HepG2 (cell line): ENCODE data around the gene ITIH3. TPM values are rescaled to one million over a fixed set of nuclear protein-coding genes. Genes with fewer than 3 reads are reported as not detected.

Experiments
- CBX1 ChIP-seq: IDR thresholded peaks from one replicate; pipeline ENCODE4 v1.6.1; 2016; ENCODE audit warnings: antibody characterized with exemption, low read depth
- CCAR2 ChIP-seq: fragments of 200-400 bp; formaldehyde crosslinking; optimal IDR thresholded peaks from 2 replicates; pipeline ENCODE3; 2018; ENCODE audit warnings: low read depth, mild to moderate bottlenecking, low read length, moderate library complexity
- DPF2 ChIP-seq: sonication (generic); formaldehyde crosslinking; IDR thresholded peaks from 2 replicates; pipeline ENCODE4 v1.4.0; 2020; ENCODE audit warnings: mild to moderate bottlenecking, low read depth, missing genetic modification reagents, borderline replicate concordance
- GATAD2A ChIP-seq: IDR thresholded peaks from 2 replicates; pipeline ENCODE4 v1.6.1; 2016
- GPN1 ChIP-seq: sonication (generic); formaldehyde crosslinking; IDR thresholded peaks from 2 replicates; pipeline ENCODE4 v1.5.1; 2020; ENCODE audit warnings: missing genetic modification reagents, borderline replicate concordance
- HDAC1 ChIP-seq: sonication (generic); formaldehyde crosslinking; IDR thresholded peaks from 2 replicates; pipeline ENCODE4 v1.5.1; 2020; ENCODE audit warnings: mild to moderate bottlenecking, missing genetic modification reagents
- HDAC2 ChIP-seq: sonication (generic); formaldehyde crosslinking; IDR thresholded peaks from 2 replicates; pipeline ENCODE4 v1.4.0; 2020; ENCODE audit warnings: missing genetic modification reagents
- HOXA7 ChIP-seq: sonication (generic); formaldehyde crosslinking; IDR thresholded peaks from 2 replicates; pipeline ENCODE4 v1.8.1; 2022; ENCODE audit warnings: mild to moderate bottlenecking, missing genetic modification reagents, moderate library complexity
- KDM5B ChIP-seq: sonication (generic); formaldehyde crosslinking; IDR thresholded peaks from 2 replicates; pipeline ENCODE4 v1.4.0; 2020; ENCODE audit warnings: missing genetic modification reagents, mild to moderate bottlenecking, borderline replicate concordance
- KMT2B ChIP-seq: IDR thresholded peaks from 2 replicates; pipeline ENCODE4 v1.6.1; 2016; ENCODE audit warnings: missing genetic modification reagents, missing compliant biosample characterization
- NFATC3 ChIP-seq: sonication (generic); formaldehyde crosslinking; IDR thresholded peaks from 2 replicates; pipeline ENCODE4 v1.5.1; 2020; ENCODE audit warnings: mild to moderate bottlenecking, missing genetic modification reagents
- PHF8 ChIP-seq: sonication (generic); formaldehyde crosslinking; IDR thresholded peaks from 2 replicates; pipeline ENCODE4 v1.5.0; 2020; ENCODE audit warnings: missing genetic modification reagents
- RXRB ChIP-seq: IDR thresholded peaks from 2 replicates; pipeline ENCODE4 v1.6.1; 2016; ENCODE audit warnings: borderline replicate concordance, missing genetic modification reagents, missing compliant biosample characterization
- SAFB2 ChIP-seq: sonication (generic); formaldehyde crosslinking; IDR thresholded peaks from 2 replicates; pipeline ENCODE4 v1.5.1; 2020; ENCODE audit warnings: missing genetic modification reagents, low read depth, mild to moderate bottlenecking, borderline replicate concordance
- STAG1 ChIP-seq: sonication (generic); formaldehyde crosslinking; IDR thresholded peaks from 2 replicates; pipeline ENCODE4 v1.4.0; 2020; ENCODE audit warnings: missing genetic modification reagents
- THAP11 ChIP-seq: IDR thresholded peaks from 2 replicates; pipeline ENCODE4 v1.6.1; 2016; ENCODE audit warnings: missing biosample characterization, missing genetic modification reagents
- ZBTB20 ChIP-seq: sonication (generic); formaldehyde crosslinking; IDR thresholded peaks from 2 replicates; pipeline ENCODE4 v1.8.1; 2023; ENCODE audit warnings: missing genetic modification reagents, low read depth, mild to moderate bottlenecking, borderline replicate concordance
- ZFP41 ChIP-seq: sonication (generic); formaldehyde crosslinking; IDR thresholded peaks from 2 replicates; pipeline ENCODE4 v1.4.0; 2020; ENCODE audit warnings: mild to moderate bottlenecking, missing genetic modification reagents, borderline replicate concordance
- ZNF136 ChIP-seq: sonication (generic); formaldehyde crosslinking; IDR thresholded peaks from 2 replicates; pipeline ENCODE4 v1.8.1; 2022; ENCODE audit warnings: low read depth, mild to moderate bottlenecking, moderate library complexity, missing genetic modification reagents
- ZNF17 ChIP-seq: sonication (generic); formaldehyde crosslinking; IDR thresholded peaks from 2 replicates; pipeline ENCODE4 v1.5.0; 2020; ENCODE audit warnings: mild to moderate bottlenecking, missing genetic modification reagents
- ZNF274 ChIP-seq: sonication (generic); formaldehyde crosslinking; IDR thresholded peaks from 2 replicates; pipeline ENCODE4 v1.5.1; 2020; ENCODE audit warnings: mild to moderate bottlenecking, missing genetic modification reagents
- ZNF292 ChIP-seq: sonication (generic); formaldehyde crosslinking; IDR thresholded peaks from 2 replicates; pipeline ENCODE4 v1.8.1; 2022; ENCODE audit warnings: mild to moderate bottlenecking, low read depth, missing genetic modification reagents, borderline replicate concordance
- ZNF460 ChIP-seq: sonication (generic); formaldehyde crosslinking; IDR thresholded peaks from 2 replicates; pipeline ENCODE4 v1.5.1; 2020; ENCODE audit warnings: missing genetic modification reagents, mild to moderate bottlenecking, borderline replicate concordance
- ZNF557 ChIP-seq: sonication (generic); formaldehyde crosslinking; IDR thresholded peaks from 2 replicates; pipeline ENCODE4 v1.4.0; 2020; ENCODE audit warnings: missing genetic modification reagents
- ZNF776 ChIP-seq: sonication (generic); formaldehyde crosslinking; IDR thresholded peaks from 2 replicates; pipeline ENCODE4 v1.4.0; 2020; ENCODE audit warnings: mild to moderate bottlenecking, missing genetic modification reagents
- ZNF83 ChIP-seq: sonication (generic); formaldehyde crosslinking; IDR thresholded peaks from 2 replicates; pipeline ENCODE4 v1.4.0; 2020; ENCODE audit warnings: missing genetic modification reagents, mild to moderate bottlenecking, borderline replicate concordance
- ZNF883 ChIP-seq: sonication (generic); formaldehyde crosslinking; IDR thresholded peaks from 2 replicates; pipeline ENCODE4 v1.5.1; 2020; ENCODE audit warnings: mild to moderate bottlenecking, missing genetic modification reagents; ENCODE audit errors: not compliant biosample characterization
- polyA plus RNA-seq, 8 experiments: library from polyadenylated mRNA; depleted of rRNA in 3 of 8; stranded (reverse) in 7 of 8; unstranded in 1 of 8; fragments of >200 nt; fragmentation: Illumina TruSeq in 4 of 8; extraction: Trizol in 4 of 8; gene quantifications; 2 replicates each; pipeline versions ENCODE4 v1.2.1 to v1.2.3, GENCODE V29; 2011 to 2016; ENCODE audit warnings: low read depth in 4 of 8, missing spikeins in 1 of 8, mixed read lengths in 1 of 8; ENCODE audit not compliant: insufficient read depth in 1 of 8
- total RNA-seq, 5 experiments: library from RNA; depleted of rRNA; stranded (reverse); fragments of >200 nt; fragmentation: Illumina TruSeq; extraction: Trizol; gene quantifications; 2 replicates each; pipeline ENCODE4 v1.2.3, GENCODE V29; 2016; ENCODE audit warnings: low read depth in 1 of 5
- TF ChIP-seq, protein P1 (sequence below): sonication (generic); formaldehyde crosslinking; IDR thresholded peaks from 2 replicates; pipeline ENCODE4 v1.4.0; 2020; ENCODE audit warnings: missing genetic modification reagents
- TF ChIP-seq, protein P2 (sequence below): sonication (generic); formaldehyde crosslinking; IDR thresholded peaks from 2 replicates; pipeline ENCODE4 v1.8.1; 2023; ENCODE audit warnings: mild to moderate bottlenecking, missing genetic modification reagents, borderline replicate concordance
- TF ChIP-seq, protein P3 (sequence below): sonication (generic); formaldehyde crosslinking; IDR thresholded peaks from 2 replicates; pipeline ENCODE4 v1.5.0; 2020; ENCODE audit warnings: missing genetic modification reagents

The ITIH3 gene
- total and polyA plus RNA-seq, 2 of the 13 experiments (the other 11 are each of a cell fraction or from before 2014, with no cell fraction given), result 105 to 632 TPM

DNA sequence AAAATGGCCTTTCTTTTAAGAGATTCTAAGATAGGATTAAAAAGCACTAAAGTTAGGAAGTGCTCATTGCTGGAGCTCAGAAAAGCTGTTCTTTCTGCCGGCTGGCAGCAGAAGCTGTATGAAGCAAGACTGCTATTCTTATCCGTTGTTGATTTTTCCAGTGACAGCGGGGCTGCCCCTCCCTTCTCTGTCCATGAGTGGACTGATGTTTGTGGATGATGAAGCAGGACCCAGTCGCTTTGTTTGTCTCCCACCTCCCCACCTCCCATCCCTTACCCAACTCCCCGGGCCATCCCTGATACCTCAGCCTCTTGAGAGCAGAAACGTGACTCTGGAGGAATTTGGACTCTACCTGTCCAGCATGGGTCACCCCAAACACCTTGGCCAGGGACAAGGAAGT, 50.6 kb downstream of the ITIH3 start (continued):
- TF ChIP-seq, protein P1, sequence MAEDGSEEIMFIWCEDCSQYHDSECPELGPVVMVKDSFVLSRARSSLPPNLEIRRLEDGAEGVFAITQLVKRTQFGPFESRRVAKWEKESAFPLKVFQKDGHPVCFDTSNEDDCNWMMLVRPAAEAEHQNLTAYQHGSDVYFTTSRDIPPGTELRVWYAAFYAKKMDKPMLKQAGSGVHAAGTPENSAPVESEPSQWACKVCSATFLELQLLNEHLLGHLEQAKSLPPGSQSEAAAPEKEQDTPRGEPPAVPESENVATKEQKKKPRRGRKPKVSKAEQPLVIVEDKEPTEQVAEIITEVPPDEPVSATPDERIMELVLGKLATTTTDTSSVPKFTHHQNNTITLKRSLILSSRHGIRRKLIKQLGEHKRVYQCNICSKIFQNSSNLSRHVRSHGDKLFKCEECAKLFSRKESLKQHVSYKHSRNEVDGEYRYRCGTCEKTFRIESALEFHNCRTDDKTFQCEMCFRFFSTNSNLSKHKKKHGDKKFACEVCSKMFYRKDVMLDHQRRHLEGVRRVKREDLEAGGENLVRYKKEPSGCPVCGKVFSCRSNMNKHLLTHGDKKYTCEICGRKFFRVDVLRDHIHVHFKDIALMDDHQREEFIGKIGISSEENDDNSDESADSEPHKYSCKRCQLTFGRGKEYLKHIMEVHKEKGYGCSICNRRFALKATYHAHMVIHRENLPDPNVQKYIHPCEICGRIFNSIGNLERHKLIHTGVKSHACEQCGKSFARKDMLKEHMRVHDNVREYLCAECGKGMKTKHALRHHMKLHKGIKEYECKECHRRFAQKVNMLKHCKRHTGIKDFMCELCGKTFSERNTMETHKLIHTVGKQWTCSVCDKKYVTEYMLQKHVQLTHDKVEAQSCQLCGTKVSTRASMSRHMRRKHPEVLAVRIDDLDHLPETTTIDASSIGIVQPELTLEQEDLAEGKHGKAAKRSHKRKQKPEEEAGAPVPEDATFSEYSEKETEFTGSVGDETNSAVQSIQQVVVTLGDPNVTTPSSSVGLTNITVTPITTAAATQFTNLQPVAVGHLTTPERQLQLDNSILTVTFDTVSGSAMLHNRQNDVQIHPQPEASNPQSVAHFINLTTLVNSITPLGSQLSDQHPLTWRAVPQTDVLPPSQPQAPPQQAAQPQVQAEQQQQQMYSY, result no peak
- TF ChIP-seq ZNF460 (CRISPR knock-in tag) (no peak), ZNF776 (CRISPR knock-in tag) (no peak), GPN1 (no peak), STAG1 (0 out of 2 replicates have a peak, but pooled peaks have one; percentile 6), ZNF274 (no peak), ZNF883 (no peak), DPF2 (no peak), ZNF17 (CRISPR knock-in tag) (no peak), HDAC1 (CRISPR knock-in tag) (peak; percentile 28; the same call in 1 of the 2 replicates), ZNF136 (no peak), ZBTB20 (CRISPR knock-in tag) (no peak), RXRB (CRISPR knock-in tag) (no peak), KDM5B (CRISPR knock-in tag) (no peak), CBX1 (no peak), ZNF292 (CRISPR knock-in tag) (0 out of 2 replicates have a peak, but pooled peaks have one; percentile 28), NFATC3 (CRISPR knock-in tag) (peak; percentile 47; the same call in 1 of the 2 replicates), KMT2B (no peak), SAFB2 (no peak), ZNF83 (CRISPR knock-in tag) (no peak), GATAD2A (CRISPR knock-in tag) (peak; percentile 82), PHF8 (CRISPR knock-in tag) (no peak), HOXA7 (CRISPR knock-in tag) (no peak), CCAR2 (no peak), ZFP41 (no peak), THAP11 (CRISPR knock-in tag) (0 out of 2 replicates have a peak, but pooled peaks have one; percentile 32), ZNF557 (no peak), HDAC2 (CRISPR knock-in tag) (peak; percentile 64)
- TF ChIP-seq, protein P2, sequence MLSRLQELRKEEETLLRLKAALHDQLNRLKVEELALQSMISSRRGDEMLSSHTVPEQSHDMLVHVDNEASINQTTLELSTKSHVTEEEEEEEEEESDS, result no peak
- TF ChIP-seq, protein P3, sequence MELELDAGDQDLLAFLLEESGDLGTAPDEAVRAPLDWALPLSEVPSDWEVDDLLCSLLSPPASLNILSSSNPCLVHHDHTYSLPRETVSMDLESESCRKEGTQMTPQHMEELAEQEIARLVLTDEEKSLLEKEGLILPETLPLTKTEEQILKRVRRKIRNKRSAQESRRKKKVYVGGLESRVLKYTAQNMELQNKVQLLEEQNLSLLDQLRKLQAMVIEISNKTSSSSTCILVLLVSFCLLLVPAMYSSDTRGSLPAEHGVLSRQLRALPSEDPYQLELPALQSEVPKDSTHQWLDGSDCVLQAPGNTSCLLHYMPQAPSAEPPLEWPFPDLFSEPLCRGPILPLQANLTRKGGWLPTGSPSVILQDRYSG (CRISPR knock-in tag), result no peak
